22Rv1 (cell line): Measurements from ENCODE around the gene EPHA3.

Experiments
- CTCF ChIP-seq: fragments of 450-650 bp; IDR thresholded peaks from 2 replicates; pipeline ENCODE4 v1.5.1; 2017; ENCODE audit warnings: mild to moderate bottlenecking
- ZFX ChIP-seq: fragments of 450-650 bp; IDR thresholded peaks from 2 replicates; pipeline ENCODE4 v1.6.1; 2017; ENCODE audit warnings: antibody characterized with exemption, borderline replicate concordance

- TF ChIP-seq CTCF (no peak), ZFX (no peak)
Observed at GRCh38 chr3:89260721-89261120, 153.3 kb downstream of the EPHA3 start.
